H1 (cell line): ENCODE results near the gene RELB. TPM values are rescaled to one million over a fixed set of nuclear protein-coding genes. Genes with fewer than 3 reads are reported as not detected.

ENCODE experiments used
- ASH2L ChIP-seq: fragments of 200-600, 300-600 bp; sonication (generic); IDR thresholded peaks from one replicate; pipeline ENCODE4 v1.7.1; 2017; ENCODE audit warnings: low read length
- CHD1 ChIP-seq: IDR thresholded peaks from 2 replicates; pipeline ENCODE4 v1.6.1; 2012; ENCODE audit warnings: low read depth, low read length, improper control_type of control experiment
- EGR1 ChIP-seq: IDR thresholded peaks from 2 replicates; pipeline ENCODE4 v1.6.1; 2011; ENCODE audit warnings: low read depth, low read length, borderline replicate concordance
- FOSL1 ChIP-seq: IDR thresholded peaks from 2 replicates; pipeline ENCODE4 v1.6.1; 2011; ENCODE audit warnings: mild to moderate bottlenecking, low read depth, low read length, moderate library complexity; ENCODE audit not compliant: insufficient read depth
- KDM4A ChIP-seq: IDR thresholded peaks from one replicate; pipeline ENCODE4 v1.7.1; 2012; ENCODE audit warnings: low read depth, mild to moderate bottlenecking, moderate library complexity, low read length, inconsistent platforms; ENCODE audit not compliant: severe bottlenecking
- NRF1 ChIP-seq: IDR thresholded peaks from 2 replicates; pipeline ENCODE4 v1.6.1; 2011; ENCODE audit warnings: mild to moderate bottlenecking, low read depth, low read length, improper control_type of control experiment
- POU5F1 ChIP-seq: IDR thresholded peaks from 2 replicates; pipeline ENCODE4 v1.6.1; 2011; ENCODE audit warnings: low read depth, mild to moderate bottlenecking, low read length, moderate library complexity
- RNF2 ChIP-seq: fragments of 200-900, 300-1000 bp; sonication (generic); IDR thresholded peaks from 2 replicates; pipeline ENCODE4 v1.7.1; 2016; ENCODE audit warnings: borderline replicate concordance, low read depth, mild to moderate bottlenecking, antibody characterized with exemption, low read length; ENCODE audit not compliant: poor library complexity, severe bottlenecking; ENCODE audit errors: missing control alignments
- SIRT6 ChIP-seq: IDR thresholded peaks from one replicate; pipeline ENCODE4 v1.7.1; 2012; ENCODE audit warnings: low read length, inconsistent platforms
- TAF1 ChIP-seq: IDR thresholded peaks from 2 replicates; pipeline ENCODE4 v1.6.1; 2011; ENCODE audit warnings: mild to moderate bottlenecking, low read depth, low read length
- ZNF274 ChIP-seq: IDR thresholded peaks from 2 replicates; pipeline ENCODE4 v1.7.0; 2012; ENCODE audit warnings: low read length, borderline replicate concordance; ENCODE audit errors: extremely low read depth
- polyA plus RNA-seq, 7 experiments: library from polyadenylated mRNA; depleted of rRNA in 3 of 7; stranded (reverse) in 5 of 7; unstranded in 2 of 7; fragments of >200 nt in 5 of 7; fragments of 200-250 nt in 2 of 7; gene quantifications; 1 replicate in 5 of 7; 2 replicates in 1 of 7; 4 replicates in 1 of 7; pipeline versions ENCODE4 v1.2.1 to v1.2.3, GENCODE V29; 2011 to 2013; ENCODE audit warnings: missing spikeins in 2 of 7, mixed read lengths in 2 of 7
- total RNA-seq: library from RNA; stranded (reverse); fragmentation: NEBNext Ultra II Directional; extraction: Animal tissue kit (Norgen Biotek cat#: 25700); gene quantifications from 2 replicates; pipeline ENCODE4 v1.2.1, GENCODE V29; 2021
- TF ChIP-seq, protein P1 (sequence below): fragments of 300-600 bp; sonication (generic); IDR thresholded peaks from 2 replicates; pipeline ENCODE4 v1.7.1; 2012; ENCODE audit warnings: low read length, moderate library complexity, mild to moderate bottlenecking, inconsistent platforms; ENCODE audit not compliant: insufficient replicate concordance

The RELB gene
- total and polyA plus RNA-seq, 2 of the 8 experiments (the other 6 are each of a cell fraction or from before 2014, with no cell fraction given): 10.0 to 13.1 TPM

DNA sequence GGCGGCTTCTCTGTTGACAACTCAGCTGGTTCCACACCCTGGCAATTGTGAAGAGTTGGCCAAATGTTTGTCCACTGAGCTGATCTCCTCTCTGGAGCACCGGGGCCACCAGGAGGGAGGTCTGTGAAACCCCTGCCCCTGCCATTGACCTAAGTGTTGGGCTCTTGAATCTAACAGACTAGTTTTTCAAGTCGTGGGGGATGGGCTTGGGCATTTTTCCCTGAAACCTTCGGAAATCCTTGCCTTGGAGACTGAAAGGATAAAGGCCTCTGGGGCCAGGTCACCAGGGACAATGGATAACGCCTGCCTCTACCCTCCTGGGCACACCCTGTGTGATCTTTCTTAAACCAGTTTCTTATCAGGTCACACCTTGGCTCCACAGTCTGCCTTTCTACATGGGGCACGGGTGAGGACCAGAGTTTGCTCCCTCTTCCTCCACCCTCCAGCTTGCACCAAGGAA, 78.7 kb downstream of the RELB start (continued):
- TF ChIP-seq, protein P1, sequence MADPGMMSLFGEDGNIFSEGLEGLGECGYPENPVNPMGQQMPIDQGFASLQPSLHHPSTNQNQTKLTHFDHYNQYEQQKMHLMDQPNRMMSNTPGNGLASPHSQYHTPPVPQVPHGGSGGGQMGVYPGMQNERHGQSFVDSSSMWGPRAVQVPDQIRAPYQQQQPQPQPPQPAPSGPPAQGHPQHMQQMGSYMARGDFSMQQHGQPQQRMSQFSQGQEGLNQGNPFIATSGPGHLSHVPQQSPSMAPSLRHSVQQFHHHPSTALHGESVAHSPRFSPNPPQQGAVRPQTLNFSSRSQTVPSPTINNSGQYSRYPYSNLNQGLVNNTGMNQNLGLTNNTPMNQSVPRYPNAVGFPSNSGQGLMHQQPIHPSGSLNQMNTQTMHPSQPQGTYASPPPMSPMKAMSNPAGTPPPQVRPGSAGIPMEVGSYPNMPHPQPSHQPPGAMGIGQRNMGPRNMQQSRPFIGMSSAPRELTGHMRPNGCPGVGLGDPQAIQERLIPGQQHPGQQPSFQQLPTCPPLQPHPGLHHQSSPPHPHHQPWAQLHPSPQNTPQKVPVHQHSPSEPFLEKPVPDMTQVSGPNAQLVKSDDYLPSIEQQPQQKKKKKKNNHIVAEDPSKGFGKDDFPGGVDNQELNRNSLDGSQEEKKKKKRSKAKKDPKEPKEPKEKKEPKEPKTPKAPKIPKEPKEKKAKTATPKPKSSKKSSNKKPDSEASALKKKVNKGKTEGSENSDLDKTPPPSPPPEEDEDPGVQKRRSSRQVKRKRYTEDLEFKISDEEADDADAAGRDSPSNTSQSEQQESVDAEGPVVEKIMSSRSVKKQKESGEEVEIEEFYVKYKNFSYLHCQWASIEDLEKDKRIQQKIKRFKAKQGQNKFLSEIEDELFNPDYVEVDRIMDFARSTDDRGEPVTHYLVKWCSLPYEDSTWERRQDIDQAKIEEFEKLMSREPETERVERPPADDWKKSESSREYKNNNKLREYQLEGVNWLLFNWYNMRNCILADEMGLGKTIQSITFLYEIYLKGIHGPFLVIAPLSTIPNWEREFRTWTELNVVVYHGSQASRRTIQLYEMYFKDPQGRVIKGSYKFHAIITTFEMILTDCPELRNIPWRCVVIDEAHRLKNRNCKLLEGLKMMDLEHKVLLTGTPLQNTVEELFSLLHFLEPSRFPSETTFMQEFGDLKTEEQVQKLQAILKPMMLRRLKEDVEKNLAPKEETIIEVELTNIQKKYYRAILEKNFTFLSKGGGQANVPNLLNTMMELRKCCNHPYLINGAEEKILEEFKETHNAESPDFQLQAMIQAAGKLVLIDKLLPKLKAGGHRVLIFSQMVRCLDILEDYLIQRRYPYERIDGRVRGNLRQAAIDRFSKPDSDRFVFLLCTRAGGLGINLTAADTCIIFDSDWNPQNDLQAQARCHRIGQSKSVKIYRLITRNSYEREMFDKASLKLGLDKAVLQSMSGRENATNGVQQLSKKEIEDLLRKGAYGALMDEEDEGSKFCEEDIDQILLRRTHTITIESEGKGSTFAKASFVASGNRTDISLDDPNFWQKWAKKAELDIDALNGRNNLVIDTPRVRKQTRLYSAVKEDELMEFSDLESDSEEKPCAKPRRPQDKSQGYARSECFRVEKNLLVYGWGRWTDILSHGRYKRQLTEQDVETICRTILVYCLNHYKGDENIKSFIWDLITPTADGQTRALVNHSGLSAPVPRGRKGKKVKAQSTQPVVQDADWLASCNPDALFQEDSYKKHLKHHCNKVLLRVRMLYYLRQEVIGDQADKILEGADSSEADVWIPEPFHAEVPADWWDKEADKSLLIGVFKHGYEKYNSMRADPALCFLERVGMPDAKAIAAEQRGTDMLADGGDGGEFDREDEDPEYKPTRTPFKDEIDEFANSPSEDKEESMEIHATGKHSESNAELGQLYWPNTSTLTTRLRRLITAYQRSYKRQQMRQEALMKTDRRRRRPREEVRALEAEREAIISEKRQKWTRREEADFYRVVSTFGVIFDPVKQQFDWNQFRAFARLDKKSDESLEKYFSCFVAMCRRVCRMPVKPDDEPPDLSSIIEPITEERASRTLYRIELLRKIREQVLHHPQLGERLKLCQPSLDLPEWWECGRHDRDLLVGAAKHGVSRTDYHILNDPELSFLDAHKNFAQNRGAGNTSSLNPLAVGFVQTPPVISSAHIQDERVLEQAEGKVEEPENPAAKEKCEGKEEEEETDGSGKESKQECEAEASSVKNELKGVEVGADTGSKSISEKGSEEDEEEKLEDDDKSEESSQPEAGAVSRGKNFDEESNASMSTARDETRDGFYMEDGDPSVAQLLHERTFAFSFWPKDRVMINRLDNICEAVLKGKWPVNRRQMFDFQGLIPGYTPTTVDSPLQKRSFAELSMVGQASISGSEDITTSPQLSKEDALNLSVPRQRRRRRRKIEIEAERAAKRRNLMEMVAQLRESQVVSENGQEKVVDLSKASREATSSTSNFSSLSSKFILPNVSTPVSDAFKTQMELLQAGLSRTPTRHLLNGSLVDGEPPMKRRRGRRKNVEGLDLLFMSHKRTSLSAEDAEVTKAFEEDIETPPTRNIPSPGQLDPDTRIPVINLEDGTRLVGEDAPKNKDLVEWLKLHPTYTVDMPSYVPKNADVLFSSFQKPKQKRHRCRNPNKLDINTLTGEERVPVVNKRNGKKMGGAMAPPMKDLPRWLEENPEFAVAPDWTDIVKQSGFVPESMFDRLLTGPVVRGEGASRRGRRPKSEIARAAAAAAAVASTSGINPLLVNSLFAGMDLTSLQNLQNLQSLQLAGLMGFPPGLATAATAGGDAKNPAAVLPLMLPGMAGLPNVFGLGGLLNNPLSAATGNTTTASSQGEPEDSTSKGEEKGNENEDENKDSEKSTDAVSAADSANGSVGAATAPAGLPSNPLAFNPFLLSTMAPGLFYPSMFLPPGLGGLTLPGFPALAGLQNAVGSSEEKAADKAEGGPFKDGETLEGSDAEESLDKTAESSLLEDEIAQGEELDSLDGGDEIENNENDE: no peak
- no peak for TF ChIP-seq EGR1
- 0 out of 2 replicates have a peak, but pooled peaks have one; percentile 30 for TF ChIP-seq TAF1
- no peak for TF ChIP-seq SIRT6
- no peak for TF ChIP-seq POU5F1
- TF ChIP-seq ZNF274: no peak
- TF ChIP-seq CHD1: no peak
- TF ChIP-seq NRF1: no peak
- no peak for TF ChIP-seq KDM4A
- no peak for TF ChIP-seq RNF2
- no peak for TF ChIP-seq FOSL1
- TF ChIP-seq ASH2L: no peak
